Activated gamma-delta T cell treated with Interleukin-2 at 50 U/mL for 16 hours (primary cell): ENCODE results near the gene TBXT.
"Not testable (repeated sequence)": the region's sequence is repeated elsewhere in the genome, so short reads cannot be mapped to it uniquely, and the experiment has no call there.

Experiments
- DNase-seq: peaks from one replicate; pipeline ENCODE4 v3.0.0-alpha.2; 2020

The TBXT gene

DNA sequence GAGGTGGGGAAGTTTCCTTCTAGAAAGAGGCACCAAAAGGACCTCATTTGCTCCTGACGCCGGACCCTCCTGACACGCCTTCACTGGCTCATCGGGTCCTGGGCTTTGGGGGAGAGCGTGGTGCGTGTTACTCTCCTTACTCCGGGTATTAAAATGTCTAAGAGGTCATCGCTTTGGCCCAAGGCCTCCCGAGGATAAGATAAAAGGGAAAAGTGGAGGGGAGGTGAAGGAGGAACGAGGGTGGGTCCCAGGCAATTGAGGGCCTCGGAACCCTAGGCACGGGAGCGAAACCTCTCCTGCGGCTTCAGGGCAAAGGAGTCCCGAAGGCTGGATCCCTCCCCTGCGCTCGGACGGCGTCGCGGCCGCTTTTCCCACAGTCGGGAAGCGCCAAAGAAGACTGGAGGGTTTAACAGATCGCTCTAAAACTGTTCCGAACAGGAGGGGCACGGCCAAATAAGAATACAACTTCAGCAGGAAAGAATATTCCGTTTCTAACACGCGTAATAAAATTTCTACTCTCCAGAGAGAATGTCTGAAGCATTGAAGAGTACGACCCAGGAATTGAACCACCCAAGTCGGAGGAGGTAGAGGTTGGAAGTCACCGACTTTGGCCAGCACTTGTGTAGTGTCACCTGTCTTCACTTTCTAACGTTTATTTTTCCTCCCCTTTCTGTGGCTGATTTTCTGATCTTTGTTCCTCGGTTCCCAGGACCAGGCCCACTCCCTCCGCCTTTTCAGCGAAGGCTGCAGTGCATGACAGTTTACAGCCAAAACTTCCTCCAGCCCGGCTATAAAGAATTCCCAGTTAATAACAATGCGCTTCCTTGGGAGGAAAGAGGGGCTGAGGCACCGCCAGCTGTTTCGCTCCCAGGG lies 2.1 kb upstream of the TBXT start:
- no peak for DNase-seq

DNA sequence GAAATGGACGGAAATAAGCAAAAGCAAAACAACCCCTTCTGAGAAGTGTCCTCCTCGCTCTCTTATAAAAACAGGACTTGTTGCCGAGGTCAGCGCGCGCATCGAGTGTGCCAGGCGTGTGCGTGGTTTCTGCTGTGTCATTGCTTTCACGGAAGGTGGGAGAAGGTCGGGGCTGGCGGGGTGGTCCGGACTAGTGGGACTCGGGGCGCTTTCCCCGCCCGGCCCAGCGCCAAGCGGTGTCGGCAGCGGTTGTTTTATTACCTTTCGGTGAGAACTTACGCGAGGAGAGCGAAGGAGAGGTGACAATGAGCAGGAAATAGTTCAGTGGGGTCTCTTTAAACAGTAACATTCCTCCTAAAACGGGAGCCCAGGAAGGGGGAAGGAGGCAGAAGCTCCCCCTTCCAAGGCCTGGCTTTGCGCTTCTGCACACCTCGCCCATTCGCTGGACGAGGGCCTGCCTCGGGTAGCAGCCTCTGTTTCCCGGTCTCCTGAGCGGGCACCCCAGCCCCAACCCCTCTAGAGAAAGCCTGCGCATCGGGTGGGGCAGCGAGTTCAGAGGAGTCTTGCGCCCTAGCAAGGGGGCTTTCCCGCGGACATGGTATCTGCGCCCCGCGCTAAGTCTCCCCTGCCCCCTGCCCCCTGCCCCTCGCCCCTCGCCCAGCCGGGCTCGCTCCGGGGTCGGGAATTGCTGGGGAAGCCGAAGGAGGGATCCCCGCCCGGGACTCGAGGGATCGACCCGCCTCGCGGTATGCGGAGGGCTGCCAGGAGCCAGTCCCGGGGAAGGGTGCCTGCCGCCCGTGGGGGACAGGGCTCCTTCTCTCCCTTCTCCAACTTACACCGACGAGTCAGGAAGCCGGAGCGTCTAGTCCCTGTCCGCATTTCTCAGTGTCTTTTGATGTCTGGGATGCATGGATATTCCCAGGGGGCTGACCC lies 1.2 kb upstream of the TBXT start:
- no peak for DNase-seq

DNA sequence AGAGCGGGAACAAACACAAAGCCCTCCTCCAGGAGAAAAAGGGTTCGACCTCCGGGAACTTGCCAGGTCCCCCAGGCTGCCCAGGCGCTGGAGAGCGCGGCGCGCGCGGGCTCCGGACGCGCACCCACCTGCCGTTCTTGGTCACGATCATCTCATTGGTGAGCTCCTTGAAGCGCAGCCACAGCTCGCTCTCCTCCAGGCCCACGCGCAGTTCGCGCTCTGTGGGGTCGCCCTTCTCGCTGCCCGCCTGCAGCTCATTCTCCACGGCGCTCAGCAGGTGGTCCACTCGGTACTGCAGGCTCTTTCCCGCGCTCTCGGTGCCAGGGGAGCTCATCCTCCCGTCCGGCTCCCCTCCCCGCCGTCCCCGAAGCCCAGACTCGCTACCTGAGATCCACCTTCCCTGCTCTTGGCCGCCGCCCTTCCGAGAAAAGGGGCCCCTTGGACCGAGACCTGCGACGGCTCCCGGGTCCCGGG lies 356 bp downstream of the TBXT start:
- DNase-seq, result no peak

DNA sequence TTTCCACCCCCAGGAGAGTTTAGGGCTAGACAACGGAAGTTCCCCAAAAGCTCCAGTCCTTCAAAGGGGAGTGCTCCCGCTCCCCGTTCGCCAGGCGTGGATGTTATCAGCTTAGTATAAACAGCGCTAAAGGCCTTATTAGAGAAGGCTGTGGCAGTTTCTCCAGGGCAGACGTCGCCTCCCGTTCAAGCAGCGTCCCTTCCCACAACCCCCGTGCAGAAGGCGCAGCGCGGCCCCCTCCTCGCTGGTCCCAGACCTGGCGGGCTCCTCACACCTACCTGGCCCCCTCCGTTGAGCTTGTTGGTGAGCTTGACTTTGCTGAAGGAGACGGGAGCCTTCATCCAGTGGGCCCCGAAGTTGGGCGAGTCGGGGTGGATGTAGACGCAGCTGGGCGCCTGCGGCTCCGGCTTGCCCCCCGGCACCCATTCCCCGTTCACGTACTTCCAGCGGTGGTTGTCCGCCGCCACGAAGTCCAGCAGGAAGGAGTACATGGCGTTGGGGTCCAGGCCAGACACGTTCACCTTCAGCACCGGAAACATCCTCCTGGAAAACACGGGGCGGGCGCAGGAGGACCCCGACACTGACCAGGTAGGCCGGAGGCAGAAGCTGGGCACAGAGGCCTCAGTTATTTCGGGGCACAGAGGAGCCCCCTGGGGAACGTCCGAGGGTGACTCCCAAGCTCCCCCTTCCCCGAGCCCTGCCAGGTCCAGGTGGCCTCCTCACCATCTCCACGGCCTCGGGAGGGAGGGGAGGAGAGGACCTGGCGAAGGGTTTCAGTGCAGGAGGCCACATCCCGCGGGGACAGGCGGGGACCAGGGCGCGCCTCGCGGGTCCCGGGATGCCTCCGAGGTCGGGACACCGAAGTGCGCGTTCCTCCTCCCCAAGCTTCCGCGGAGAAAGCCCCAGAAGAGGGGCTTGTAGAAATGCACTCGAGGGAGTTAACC lies 1.1 kb downstream of the TBXT start:
- no peak for DNase-seq

DNA sequence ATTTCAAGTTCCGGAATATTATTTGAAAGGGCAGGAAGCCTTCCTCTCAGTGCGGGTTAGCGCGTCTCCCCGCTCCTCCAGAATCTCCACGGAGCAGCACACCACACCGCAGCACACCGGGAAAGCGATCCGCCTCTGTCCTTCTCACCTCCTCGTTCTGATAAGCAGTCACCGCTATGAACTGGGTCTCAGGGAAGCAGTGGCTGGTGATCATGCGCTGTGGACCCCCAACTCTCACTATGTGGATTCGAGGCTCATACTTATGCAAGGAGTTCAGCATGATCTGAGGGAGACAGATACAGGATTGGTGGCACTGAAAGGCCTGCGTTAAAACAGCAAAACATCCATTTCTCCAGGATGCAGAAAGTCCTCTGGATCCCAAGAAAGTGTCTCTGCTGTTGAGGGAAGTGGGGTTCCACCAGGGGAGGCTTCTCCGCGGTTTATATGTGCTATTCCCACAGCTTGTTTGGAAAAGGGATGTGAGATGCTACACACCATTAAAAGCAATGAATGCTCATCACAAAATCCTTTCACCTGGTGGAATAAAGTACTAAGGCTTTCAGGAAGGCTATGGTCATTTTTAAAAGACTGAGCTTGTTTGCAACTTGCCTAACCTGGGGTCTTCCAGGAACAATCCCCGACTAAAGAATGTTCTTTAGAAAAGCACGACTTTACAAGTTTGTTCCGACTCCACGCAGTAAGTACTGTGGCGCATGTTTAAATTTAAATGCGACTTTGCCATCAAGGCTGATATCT lies 1.9 kb downstream of the TBXT start:
- DNase-seq, result no peak

DNA sequence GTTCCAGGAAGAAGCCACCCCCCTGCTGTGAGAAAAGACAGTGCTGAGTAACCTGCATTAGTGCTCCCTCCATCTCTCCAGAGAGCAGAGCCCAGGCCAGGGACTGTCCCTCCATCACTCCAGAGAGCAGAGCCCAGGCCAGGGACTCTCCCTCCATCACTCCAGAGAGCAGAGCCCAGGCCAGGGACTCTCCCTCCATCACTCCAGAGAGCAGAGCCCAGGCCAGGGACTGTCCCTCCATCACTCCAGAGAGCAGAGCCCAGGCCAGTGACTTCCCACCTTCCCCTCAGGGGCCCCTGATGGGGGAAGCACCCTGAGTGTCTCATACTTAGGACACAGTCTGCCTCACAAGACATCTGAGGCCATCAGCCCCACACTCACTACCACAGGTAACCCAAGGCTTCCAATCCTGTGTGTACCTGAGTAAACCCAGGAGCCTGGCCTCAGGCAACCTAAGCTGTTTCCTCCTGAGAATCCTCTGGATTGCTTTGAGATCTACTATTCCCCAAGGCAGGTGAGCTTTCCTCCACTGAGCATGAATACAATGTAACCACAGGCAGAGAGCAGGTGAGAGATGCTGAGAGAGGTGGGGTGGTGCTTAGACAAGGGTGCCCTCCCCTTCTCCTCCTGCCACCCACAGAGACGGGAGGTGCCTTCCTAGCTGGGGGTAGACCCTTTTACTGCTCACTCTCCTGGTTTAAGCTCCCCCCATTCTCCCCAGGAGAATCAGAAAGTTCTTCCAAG lies 4.9 kb downstream of the TBXT start:
- no peak for DNase-seq

DNA sequence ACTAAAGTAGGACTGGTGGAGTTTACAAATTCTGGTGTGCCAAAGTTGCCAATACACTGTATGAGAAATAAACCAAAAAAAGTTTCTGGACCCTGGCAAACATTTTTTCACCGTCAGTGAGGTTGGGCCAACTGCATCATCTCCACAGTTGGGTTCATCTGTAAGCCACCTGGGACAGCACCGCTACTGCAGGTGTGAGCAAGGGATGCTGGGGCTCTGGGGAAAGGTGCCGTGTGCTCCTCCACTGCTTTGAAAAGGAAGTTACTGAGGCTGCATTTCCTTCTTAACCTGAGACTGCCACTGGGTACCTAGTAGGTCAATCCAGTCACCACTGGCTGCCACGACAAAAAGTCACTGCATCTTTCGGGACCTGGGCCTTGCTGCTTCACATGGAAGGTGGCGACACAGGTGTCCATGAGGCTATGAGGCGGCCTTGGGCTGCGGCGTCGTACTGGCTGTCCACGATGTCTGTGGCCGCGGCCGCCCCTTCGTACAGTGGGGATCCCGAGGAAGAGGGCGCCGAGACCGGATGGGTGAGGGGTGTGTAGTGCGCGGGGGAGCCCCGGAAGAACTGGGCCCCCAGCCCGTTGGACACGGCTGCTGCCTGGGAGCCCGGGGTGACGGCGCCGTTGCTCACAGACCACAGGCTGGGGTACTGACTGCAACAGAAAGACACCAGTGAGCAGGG lies 9.6 kb downstream of the TBXT start:
- DNase-seq, result no peak

DNA sequence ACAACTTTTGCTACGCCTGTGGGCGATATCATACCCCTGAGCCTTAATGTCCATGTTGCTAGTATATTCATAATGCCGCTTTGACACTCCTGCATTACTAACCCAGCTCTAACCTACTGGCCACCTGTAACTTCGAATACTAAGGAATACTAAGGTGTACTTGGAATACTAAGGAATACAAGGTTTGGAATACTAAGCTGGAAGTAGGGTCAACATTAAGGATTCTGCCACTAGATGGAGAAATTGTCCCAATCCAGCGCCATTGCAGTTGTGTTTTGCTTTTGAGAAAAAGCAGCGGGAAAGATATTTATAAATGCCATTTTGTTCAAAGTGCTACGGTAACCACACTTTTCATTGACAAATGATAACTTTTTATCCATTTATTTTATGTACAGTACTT lies 10.7 kb downstream of the TBXT start:
- no peak for DNase-seq

DNA sequence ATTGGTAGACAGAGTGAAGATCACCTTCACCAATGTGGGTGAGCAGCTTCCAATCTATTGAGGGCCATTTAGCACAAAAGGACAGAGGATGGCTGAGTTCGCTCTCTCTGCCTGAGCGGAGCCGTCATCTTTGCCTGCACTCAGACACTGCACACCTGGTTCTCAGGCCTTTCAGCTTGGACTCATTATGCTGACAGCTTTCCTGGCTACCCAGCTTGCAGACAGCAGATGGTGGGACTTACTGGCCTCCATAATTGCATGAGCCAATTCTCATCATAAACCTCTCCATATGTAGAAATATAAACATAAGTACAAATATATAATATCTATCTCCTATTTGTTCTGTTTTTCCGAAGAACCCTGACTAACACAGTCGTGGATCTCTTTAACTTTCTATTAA lies 13.7 kb downstream of the TBXT start:
- DNase-seq, result no peak

DNA sequence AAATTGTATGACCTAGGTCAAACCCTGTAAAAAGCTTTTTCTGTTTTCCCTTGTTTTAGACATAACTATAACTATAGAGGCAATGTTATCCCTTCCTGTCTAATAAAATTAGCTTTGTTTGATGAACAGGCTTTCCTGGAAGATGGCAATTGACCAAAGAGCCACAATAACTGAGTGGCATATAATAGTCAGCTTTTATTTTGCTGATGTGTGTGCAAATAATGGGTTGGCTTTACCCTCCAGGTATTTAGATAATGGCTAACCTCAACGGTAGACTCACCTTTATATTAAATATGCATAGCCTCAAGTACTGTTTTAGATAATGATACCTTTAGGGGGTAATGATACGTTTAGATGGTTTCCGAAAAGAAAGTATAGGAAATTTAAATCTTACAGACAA lies 15.0 kb downstream of the TBXT start:
- no peak for DNase-seq

DNA sequence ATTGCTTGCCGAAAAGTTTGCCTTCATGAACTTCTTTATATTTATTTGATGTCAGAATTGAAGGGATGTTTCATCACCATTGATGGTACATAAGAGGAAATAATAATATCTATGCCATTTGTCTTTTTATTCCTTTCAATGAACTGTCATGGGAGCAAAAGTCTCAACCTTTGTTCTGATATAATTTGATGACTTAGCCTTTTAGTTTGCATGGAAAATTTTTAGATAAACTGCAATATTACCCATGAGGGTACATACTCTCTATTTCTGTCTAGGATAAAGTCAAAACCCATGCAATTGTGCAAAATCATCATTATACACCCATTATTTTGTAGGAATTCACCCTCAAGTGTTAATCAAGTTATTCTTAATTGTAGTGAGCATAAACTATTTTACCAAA lies 15.9 kb downstream of the TBXT start:
- no peak for DNase-seq

DNA sequence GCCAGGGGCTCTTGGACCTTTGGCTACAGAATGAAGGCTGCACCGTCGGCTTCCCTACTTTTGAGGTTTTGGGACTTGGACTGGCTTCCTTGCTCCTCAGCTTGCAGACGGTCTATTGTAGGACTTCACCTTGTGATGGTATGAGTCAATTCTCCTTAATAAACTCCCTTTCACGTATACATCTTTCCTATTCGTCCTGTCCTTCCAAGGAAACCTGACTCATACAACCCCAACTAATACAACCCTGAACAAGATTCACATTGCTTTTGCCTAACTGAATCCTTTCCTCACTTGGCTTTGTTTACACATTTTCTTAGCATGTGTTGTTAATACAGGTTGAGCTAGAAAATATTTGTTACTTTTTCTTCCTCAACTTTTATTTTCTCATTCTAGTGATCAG lies 21.9 kb downstream of the TBXT start:
- no peak for DNase-seq

DNA sequence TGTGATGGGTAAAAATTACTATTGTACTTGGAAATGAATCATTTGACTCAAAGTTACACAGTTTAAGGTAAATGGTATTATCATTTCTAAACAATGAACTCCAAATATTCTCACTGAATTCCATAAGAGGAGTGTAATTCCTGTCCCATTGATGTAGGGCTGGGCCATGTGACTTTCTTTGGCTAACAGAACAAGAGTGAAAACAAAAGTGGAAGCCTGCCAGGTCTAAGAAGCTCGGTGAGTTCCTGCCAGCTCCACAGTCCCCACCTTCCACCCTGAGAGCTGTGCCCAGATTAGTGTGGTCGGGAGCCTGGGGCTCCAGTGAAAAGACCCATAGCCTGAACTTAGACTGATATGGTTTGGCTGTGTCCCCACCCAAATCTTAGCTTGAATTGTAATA lies 24.6 kb downstream of the TBXT start:
- no peak for DNase-seq

DNA sequence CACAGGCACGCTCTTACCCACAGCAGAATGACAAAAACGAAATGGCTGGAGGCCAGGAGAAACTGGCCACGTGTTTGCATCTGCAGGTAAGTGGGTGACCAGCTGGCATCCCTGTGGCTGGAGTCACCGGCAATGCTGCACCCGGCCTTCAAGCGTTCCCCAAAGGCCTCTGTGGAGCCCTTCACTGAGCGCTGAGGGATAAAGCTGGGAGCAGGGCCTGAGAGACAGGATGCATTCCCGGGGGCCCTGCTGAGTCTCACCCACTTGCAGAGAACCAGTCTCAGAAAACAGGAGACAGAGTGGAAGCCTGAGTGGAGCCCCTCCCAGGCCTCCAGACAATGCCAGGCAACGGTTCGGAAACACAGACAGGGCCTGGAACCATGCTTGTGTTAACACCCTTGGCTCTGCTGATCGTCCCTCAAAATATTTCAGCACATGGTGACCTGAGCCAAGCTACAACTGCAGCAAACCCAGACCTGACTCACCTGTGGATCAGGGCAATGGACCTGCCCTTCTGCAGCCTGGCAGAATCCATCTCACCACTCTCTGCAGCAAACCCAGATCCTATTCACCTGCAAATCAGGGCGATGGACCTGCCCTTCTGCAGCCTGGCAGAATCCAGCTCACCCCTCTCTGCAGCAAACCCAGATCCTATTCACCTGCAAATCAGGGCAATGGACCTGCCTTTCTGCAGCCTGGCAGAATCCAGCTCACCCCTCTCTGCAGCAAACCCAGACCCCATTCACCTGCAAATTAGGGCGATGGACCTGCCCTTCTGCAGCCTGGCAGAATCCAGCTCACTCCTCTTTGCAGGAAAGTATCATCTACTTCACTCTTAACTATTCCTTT lies 39.8 kb downstream of the TBXT start:
- DNase-seq, result no peak

DNA sequence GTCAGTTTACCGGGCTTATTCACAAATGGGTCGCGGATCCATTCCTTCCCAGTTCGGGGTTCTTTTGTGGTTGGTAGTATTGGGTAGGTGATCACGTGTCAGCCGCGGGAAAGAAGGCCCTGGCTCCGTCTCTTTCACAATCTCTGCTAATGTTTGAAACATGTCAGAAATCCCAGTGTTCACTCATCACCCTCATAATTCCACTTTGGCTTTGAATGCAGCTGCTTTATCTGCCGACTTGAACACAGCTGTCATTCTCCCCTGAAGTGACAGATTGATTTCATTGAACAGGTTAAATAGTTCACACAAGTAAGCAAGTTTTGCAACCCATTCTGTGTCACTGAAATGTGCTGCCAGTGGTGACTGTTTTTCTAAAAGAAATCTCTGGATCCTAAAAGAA lies 44.5 kb downstream of the TBXT start:
- not testable (repeated sequence) for DNase-seq

DNA sequence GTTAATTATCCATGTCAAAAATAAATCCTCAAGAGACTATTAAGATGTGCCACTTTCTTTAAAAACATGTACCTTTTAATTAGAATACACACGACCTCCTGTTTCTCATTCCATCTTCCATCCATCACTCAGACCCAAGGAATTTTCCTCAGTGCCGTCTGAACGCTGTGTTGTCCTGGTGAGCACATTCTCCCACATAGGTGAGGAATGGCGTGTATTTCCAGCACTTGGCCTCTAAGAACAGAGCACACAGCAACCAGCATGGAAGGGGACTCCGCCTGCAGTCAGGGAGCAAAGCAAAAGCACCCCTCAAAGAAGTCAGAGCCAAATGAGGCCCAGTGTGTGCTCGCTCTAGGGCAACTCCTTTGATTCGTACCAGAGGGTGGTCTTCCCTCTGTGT lies 45.9 kb downstream of the TBXT start:
- no peak for DNase-seq

DNA sequence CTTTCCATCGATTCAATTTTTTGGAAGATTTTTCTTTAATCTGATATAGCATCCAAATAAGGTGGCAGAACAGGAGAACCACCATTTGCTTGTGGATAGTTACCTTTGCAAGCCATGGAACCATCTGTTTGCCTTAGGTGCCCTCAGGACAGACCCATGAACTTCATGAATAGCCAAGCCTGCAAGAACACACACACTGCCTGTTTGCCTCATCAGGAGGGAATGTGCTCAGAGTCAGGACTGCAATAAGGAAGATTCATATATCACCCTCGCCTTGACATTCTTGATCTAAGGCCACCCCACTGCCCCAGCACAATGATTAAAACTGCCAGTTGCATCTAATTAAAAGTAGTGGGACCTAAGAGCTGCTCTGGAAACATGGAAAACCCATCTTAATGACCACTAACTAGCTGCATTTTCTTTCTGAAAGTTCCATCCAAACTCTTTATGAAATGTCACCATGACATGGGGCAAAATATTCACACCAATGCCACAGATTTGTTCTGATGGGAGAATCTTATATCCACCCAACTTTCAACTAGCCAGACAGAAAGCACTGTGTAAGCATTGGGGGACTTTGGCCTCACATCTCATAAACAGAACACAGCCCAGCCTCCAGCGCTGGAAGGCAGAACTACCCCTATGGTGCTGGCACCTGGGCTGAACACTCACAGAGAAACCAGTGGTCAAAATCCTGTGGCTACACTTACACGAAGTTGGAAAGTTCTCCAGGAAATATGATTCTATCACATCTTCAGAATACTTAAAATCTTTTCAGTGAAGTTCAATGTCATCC lies 48.3 kb downstream of the TBXT start:
- no peak for DNase-seq

DNA sequence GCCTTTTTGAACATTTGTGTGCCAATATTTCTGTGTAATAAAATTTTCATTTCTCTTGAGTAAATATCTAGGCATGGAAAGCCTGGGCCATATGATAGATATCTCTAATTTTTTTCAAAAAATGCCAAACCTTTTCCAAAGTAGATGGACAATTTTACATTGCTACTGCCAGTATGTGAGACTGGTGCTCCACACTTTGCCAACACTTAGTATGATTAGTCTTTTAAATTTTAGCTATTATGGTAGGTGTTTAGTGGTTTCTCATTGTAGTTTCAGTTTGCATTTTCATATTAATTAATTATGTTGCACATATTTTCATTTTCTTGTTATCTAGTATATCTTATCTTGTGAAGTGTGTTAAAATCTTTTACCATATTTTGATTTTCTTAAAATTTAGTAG lies 52.0 kb downstream of the TBXT start:
- DNase-seq, result no peak

DNA sequence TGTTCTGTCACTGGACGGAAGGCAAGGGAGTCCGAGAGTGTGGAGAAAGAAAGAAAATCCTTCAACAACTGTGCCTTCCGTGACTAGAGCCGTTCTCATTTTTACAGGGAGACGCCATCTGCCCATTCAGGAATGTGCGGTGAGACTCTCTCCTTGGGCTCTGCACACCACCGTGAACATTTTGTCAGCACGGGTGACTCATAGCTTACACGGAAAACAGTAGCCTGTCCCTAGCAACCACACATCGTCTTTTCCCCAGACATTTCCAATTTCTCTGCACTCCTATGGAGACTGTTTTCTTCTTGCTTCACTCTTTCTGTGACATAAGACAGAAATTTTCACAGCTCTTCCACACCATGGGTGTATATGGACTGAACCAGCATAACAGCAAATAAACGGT lies 55.1 kb downstream of the TBXT start:
- no peak for DNase-seq
